Measurements from ENCODE around the gene ATP9B. TPM values are rescaled to one million over a fixed set of nuclear protein-coding genes. Genes with fewer than 3 reads are reported as not detected.

The ATP9B gene
- total RNA-seq, 2 experiments from 2014 or later, result 16.0 to 16.4 TPM

DNA sequence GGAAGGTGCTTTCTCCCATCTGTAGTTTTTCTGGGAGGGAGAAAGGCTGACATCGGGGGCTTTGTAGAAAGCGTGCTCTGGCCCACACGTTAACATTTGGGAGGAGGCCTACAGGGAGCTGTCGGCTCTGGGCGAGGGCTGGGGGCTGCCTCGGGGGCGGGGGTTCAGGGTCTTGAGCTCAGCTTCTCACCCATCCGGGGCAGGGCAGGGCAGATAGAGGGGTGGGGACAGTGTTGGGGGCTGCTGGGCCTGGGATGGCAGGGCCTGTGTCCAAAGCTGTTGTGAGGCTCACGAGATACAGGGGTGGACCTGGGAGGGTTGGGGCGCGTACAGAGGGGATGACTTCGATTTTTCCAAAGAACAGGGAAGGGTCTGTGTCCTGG lies 353.6 kb downstream of the ATP9B start:
- Mint-ChIP-seq H3K9me3 (no peaks in the 10 kb centered on the region), H3K27me3 (no peaks in the 10 kb centered on the region), H3K36me3 (peaks cover 37% of the 10 kb centered on the region), H3K4me1 (peaks cover 24% of the 10 kb centered on the region), H3K4me3 (no peak overlapping the region), H3K27ac (no peak overlapping the region)
- no peak for DNase-seq

DNA sequence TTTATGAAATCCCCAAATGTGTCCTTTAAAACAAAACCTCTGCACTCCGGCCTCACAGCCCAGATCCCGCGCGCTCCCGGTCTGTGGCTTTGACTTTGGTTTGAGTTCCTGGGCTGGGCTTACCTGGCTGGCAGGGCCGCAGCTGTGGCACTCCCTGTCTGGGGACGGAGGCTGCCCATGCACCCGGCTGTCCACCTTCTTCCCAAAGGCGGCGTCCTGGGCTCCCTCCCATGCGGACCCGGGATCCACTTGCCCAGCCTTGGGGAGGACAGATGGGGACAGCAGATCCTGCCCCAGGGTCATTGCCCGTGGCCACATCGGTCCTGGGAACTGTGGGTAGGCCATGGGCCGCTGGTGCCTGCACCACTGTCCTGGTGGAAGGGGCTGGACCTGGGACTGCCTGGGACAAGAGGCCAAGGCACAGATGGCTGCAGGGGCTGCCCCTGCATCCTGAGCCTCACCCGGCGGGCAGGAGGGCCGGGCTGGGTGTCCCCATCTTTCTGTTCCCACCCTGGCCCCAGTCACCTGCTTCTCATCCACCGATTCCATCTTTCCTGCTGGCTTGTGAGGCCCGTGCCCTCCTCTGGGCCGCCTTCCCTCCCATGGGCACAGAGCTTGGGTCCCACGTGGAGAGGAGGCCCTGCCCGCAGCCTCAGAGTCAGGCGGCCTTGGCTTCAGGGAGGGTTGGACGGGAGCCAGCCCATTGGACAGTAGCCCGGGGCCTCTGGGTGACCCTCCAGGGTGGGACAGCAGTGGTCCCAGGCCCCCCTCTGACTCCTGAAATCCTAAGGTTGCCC lies 354.2 kb downstream of the ATP9B start:
- Mint-ChIP-seq H3K36me3 (peaks cover 37% of the 10 kb centered on the region), H3K4me3 (no peak overlapping the region), H3K27ac (no peak overlapping the region), H3K27me3 (no peaks in the 10 kb centered on the region), H3K9me3 (no peaks in the 10 kb centered on the region), H3K4me1 (peaks cover 28% of the 10 kb centered on the region)
- DNase-seq, result no peak

DNA sequence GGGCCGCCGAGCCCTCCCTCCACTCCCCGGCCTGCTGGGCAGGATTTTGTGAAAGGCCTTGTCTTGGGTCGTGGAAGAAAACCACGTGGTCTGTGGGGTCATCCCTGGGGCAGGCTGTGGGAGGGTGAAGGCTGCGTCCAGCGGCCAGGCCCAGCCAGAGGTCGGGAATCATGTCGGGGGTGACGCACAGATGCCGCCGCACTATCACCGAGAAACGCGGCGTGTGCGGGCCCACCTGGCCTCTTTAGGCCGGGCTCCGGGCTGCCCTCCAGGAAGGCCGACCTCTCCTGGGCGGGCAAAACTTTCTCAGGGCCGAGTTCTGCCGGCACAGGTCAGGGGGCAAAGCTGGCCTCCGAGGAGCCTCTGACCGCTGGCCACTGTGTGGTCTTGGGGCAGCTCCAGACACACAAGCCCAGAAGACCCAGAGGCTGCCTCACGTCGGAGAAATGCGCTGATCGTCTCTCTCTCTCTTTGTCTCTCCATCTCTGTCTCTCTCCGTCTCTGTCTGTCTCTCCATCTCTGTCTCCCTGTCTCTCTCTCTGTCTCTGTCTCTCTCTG lies 354.9 kb downstream of the ATP9B start:
- H3K4me3 Mint-ChIP-seq, result no peak overlapping the region
- no peak for DNase-seq
- peaks cover 30% of the 10 kb centered on the region for H3K4me1 Mint-ChIP-seq
- H3K27me3 Mint-ChIP-seq, result no peaks in the 10 kb centered on the region
- H3K9me3 Mint-ChIP-seq, result no peaks in the 10 kb centered on the region
- H3K27ac Mint-ChIP-seq, result peak overlapping the region; percentile 75
- peaks cover 37% of the 10 kb centered on the region for H3K36me3 Mint-ChIP-seq

DNA sequence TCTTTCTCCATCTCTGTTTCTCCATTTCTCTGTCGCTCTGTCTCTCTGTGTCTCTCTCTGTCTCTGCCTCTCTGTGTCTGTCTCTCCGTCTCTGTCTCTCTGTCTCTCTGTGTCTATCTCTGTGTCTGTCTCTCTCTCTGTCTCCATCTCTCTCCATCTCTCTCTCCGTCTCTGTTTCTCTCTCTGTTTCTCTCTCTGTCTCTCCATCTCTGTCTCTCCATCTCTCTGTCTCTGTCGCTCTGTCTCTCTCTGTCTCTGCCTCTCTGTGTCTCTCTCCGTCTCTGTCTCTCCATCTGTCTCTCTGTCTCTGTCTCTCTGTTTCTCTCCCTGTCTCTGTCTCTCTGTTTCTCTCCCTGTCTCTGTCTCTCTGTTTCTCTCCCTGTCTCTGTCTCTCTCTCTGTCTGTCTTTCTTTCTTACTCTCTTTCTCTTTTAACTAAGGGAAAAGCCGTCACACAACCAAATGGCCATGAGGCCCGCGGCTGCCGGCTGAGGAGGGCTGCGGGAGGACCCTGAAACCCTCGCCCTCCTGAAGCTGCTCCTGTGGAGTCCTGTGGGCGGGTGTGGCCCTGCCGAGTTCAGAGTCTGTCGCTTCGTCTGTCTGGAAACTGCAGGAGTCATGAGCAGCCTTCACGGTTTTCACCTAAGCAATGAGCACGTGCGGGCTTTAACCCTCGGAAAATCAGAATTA lies 355.8 kb downstream of the ATP9B start:
- Mint-ChIP-seq H3K36me3 (peaks cover 31% of the 10 kb centered on the region), H3K4me3 (no peak overlapping the region), H3K27me3 (no peaks in the 10 kb centered on the region), H3K27ac (peak overlapping the region; percentile 75), H3K9me3 (no peaks in the 10 kb centered on the region), H3K4me1 (peaks cover 28% of the 10 kb centered on the region)
- no peak for DNase-seq

DNA sequence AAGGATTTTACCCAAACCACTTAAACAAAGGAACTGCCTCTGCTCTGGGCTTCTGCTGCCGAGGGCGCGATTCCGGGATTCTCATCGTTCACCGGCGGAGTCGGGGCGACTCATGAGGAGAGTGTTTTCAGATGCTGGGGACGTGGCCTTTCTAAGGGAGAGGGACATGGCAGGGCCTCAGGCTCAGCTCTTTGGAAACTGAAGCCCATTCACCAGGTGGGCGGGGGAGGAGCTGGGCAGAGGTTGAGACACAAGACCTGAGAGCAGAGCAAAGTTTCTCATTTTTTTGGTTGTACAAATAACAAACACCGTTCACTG lies 356.3 kb downstream of the ATP9B start:
- no peaks in the 10 kb centered on the region for H3K9me3 Mint-ChIP-seq
- peaks cover 26% of the 10 kb centered on the region for H3K4me1 Mint-ChIP-seq
- no peaks in the 10 kb centered on the region for H3K27me3 Mint-ChIP-seq
- peak overlapping the region; percentile 74 for H3K27ac Mint-ChIP-seq
- no peak for DNase-seq
- peaks cover 26% of the 10 kb centered on the region for H3K36me3 Mint-ChIP-seq
- H3K4me3 Mint-ChIP-seq, result no peak overlapping the region

DNA sequence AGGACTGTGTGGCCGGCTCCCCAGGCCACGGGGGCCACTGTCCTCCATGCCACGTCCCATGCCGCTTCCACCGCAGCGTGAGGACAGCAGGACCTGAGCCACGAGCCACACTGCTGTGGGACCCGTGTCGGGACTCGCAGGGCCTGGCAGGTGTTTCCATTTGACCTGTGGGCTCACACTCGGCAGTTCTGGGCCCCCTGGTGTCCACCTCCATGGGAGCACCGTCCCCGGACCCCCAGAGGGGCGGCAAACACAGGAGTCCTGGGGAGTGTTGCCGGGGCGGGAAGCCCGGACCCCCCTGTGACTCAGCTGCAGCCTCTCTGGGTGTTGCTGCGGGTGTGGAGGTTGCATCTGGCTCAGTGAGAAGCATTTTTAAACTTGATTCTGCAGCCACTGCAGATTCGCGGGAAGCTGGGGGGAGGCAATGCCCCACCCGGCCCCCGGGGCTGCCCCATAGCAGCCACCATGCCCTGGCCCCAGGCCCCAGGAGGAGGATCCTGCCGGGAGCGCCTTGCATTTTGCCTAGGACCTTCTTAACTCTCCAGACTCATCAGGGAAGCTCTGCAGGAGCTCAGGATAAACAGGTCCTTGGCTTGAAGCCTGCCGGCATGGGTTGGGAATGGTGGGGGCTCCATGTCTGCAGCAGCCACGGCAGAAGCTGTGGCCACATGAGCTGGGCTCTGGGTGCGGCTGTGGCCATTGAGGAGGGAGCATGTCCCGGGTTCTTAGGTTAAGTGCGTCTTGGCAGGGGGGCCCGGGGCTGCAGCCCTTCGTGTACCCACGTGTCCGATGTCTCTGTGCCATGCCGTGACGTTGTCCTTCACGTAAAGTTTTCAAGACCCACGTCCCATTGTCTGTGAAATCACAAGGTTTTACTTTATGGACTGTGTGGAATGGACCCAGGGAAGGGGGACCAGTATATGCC lies 357.4 kb downstream of the ATP9B start:
- H3K9me3 Mint-ChIP-seq, result no peaks in the 10 kb centered on the region
- no peak for DNase-seq
- H3K4me3 Mint-ChIP-seq, result no peak overlapping the region
- peaks cover 27% of the 10 kb centered on the region for H3K36me3 Mint-ChIP-seq
- peak overlapping the region; percentile 25 for H3K27ac Mint-ChIP-seq
- H3K4me1 Mint-ChIP-seq, result peaks cover 21% of the 10 kb centered on the region
- H3K27me3 Mint-ChIP-seq, result no peaks in the 10 kb centered on the region

DNA sequence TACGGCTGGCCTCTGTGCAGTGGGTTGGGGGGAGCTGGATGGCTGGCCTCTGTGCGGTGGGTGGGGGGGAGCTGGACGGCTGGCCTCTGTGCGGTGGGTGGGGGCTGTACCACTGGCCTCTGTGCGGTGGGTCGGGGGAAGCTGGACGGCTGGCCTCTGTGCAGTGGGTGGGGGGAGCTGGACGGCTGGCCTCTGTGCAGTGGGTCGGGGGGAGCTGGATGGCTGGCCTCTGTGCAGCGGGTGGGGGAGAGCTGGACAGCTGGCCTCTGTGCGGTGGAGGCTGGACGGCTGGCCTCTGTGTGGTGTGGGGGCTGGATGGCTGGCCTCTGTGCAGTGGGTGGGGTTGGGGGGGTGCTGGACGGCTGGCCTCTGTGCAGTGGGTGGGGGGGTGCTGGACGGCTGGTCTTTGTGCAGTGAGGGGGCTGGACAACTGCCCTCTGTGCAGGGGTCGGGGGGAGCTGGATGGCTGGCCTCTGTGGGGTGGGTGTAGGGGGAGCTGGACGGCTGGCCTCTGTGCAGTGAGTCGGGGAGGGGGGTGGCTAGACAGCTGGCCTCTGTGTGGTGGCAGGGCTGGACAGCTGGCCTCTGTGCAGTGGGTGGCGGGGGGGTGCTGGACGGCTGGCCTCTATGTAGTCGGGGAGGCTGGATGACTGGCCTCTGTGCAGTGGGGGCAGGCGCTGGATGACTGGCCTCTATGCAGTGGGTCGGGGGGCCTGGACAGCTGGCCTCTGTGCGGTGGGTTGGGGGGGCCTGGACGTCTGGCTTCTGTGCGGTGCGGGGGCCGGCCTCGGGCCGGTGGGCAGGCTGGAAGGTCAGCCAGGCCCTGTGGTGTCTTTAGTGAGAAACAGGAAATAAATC lies 358.4 kb downstream of the ATP9B start:
- no peak overlapping the region for H3K27ac Mint-ChIP-seq
- no peaks in the 10 kb centered on the region for H3K9me3 Mint-ChIP-seq
- H3K4me1 Mint-ChIP-seq, result peaks cover 14% of the 10 kb centered on the region
- no peak for DNase-seq
- no peaks in the 10 kb centered on the region for H3K27me3 Mint-ChIP-seq
- H3K4me3 Mint-ChIP-seq, result no peak overlapping the region
- peaks cover 22% of the 10 kb centered on the region for H3K36me3 Mint-ChIP-seq

Other genes starting within 250 kb of the ATP9B start
- gene SALL3, start 89.6 kb upstream of the ATP9B start, total RNA-seq, result not detected